HepG2 (cell line): ENCODE measurements around the gene PAFAH1B1. TPM values are rescaled to one million over a fixed set of nuclear protein-coding genes. Genes with fewer than 3 reads are reported as not detected.

Source experiments
- BCL6 ChIP-seq: IDR thresholded peaks from 2 replicates; pipeline ENCODE4 v1.6.1; 2016; ENCODE audit warnings: missing genetic modification reagents, missing compliant biosample characterization
- ISL2 ChIP-seq: sonication (generic); formaldehyde crosslinking; IDR thresholded peaks from 2 replicates; pipeline ENCODE4 v1.5.0; 2020; ENCODE audit warnings: missing genetic modification reagents
- KDM5B ChIP-seq: sonication (generic); formaldehyde crosslinking; IDR thresholded peaks from 2 replicates; pipeline ENCODE4 v1.4.0; 2020; ENCODE audit warnings: missing genetic modification reagents, mild to moderate bottlenecking, borderline replicate concordance
- NCOA5 ChIP-seq: sonication (generic); formaldehyde crosslinking; IDR thresholded peaks from 2 replicates; pipeline ENCODE4 v1.4.0; 2020; ENCODE audit warnings: missing genetic modification reagents
- NRL ChIP-seq: sonication (generic); formaldehyde crosslinking; IDR thresholded peaks from 2 replicates; pipeline ENCODE4 v1.5.0; 2020; ENCODE audit warnings: missing genetic modification reagents, mild to moderate bottlenecking, moderate library complexity, borderline replicate concordance
- ZNF598 ChIP-seq: sonication (generic); formaldehyde crosslinking; IDR thresholded peaks from 2 replicates; pipeline ENCODE4 v1.5.1; 2020; ENCODE audit warnings: mild to moderate bottlenecking, missing genetic modification reagents, borderline replicate concordance
- polyA plus RNA-seq, 8 experiments: library from polyadenylated mRNA; depleted of rRNA in 3 of 8; stranded (reverse) in 7 of 8; unstranded in 1 of 8; fragments of >200 nt; fragmentation: Illumina TruSeq in 4 of 8; extraction: Trizol in 4 of 8; gene quantifications; 2 replicates each; pipeline versions ENCODE4 v1.2.1 to v1.2.3, GENCODE V29; 2011 to 2016; ENCODE audit warnings: low read depth in 4 of 8, missing spikeins in 1 of 8, mixed read lengths in 1 of 8; ENCODE audit not compliant: insufficient read depth in 1 of 8
- total RNA-seq, 5 experiments: library from RNA; depleted of rRNA; stranded (reverse); fragments of >200 nt; fragmentation: Illumina TruSeq; extraction: Trizol; gene quantifications; 2 replicates each; pipeline ENCODE4 v1.2.3, GENCODE V29; 2016; ENCODE audit warnings: low read depth in 1 of 5
- TF ChIP-seq, protein P1 (sequence below): IDR thresholded peaks from 2 replicates; pipeline ENCODE4 v1.6.1; 2016; ENCODE audit warnings: low read depth, missing genetic modification reagents, missing compliant biosample characterization
- TF ChIP-seq, protein P2 (sequence below): sonication (generic); formaldehyde crosslinking; IDR thresholded peaks from 2 replicates; pipeline ENCODE4 v1.5.1; 2020; ENCODE audit warnings: mild to moderate bottlenecking, missing genetic modification reagents, moderate library complexity
- TF ChIP-seq, protein P3 (sequence below): sonication (generic); formaldehyde crosslinking; IDR thresholded peaks from 2 replicates; pipeline ENCODE4 v1.8.1; 2022; ENCODE audit warnings: mild to moderate bottlenecking, missing genetic modification reagents
- TF ChIP-seq, protein P4 (sequence below): sonication (generic); formaldehyde crosslinking; IDR thresholded peaks from 2 replicates; pipeline ENCODE4 v1.4.0; 2020; ENCODE audit warnings: missing genetic modification reagents
- TF ChIP-seq, protein P5 (sequence below): sonication (generic); formaldehyde crosslinking; IDR thresholded peaks from 2 replicates; pipeline ENCODE4 v1.5.0; 2020; ENCODE audit warnings: mild to moderate bottlenecking, missing genetic modification reagents

Gene PAFAH1B1
- total and polyA plus RNA-seq, 2 of the 13 experiments (the other 11 are each of a cell fraction or from before 2014, with no cell fraction given), result 46.0 to 64.9 TPM

DNA sequence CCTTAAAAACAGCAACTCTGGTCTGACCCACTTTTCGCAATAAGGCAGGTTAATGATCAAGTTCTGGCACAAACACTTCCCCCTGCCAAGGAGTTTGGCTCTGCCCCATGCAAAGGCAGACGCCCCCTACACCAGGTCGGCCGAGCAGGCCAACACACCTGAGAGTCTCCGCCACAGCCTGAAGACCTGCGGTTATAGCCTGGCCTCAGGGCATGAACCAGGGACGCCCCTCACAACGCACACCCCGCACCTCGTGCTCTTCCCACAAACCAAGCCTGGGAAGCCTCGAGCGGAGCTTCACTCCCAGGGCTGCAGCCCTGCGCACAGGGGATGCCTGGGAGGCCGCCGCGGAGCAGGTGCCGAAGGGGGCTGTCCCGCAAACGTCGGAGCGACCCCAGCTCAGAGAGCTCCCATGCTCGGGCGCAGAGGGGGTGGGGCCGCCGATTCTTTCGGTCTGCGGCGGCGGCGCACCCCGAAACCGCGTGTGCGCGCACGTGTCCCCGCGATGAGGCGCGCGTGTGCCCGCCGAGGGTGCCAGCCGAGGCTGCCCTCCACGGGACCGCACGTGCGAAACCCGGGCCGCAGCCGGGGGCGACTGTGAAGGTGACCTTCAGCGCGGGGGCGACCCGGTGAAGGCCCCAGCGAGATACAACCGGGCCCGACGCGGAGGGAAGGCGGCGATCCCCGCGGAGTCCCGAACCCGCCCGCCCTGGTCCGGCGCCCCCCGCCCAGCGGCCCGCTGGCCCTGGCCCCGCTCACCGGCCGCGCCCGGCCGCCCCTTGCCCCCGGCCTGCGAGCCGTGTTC lies 117.6 kb downstream of the PAFAH1B1 start (continued):
- TF ChIP-seq, protein P1, sequence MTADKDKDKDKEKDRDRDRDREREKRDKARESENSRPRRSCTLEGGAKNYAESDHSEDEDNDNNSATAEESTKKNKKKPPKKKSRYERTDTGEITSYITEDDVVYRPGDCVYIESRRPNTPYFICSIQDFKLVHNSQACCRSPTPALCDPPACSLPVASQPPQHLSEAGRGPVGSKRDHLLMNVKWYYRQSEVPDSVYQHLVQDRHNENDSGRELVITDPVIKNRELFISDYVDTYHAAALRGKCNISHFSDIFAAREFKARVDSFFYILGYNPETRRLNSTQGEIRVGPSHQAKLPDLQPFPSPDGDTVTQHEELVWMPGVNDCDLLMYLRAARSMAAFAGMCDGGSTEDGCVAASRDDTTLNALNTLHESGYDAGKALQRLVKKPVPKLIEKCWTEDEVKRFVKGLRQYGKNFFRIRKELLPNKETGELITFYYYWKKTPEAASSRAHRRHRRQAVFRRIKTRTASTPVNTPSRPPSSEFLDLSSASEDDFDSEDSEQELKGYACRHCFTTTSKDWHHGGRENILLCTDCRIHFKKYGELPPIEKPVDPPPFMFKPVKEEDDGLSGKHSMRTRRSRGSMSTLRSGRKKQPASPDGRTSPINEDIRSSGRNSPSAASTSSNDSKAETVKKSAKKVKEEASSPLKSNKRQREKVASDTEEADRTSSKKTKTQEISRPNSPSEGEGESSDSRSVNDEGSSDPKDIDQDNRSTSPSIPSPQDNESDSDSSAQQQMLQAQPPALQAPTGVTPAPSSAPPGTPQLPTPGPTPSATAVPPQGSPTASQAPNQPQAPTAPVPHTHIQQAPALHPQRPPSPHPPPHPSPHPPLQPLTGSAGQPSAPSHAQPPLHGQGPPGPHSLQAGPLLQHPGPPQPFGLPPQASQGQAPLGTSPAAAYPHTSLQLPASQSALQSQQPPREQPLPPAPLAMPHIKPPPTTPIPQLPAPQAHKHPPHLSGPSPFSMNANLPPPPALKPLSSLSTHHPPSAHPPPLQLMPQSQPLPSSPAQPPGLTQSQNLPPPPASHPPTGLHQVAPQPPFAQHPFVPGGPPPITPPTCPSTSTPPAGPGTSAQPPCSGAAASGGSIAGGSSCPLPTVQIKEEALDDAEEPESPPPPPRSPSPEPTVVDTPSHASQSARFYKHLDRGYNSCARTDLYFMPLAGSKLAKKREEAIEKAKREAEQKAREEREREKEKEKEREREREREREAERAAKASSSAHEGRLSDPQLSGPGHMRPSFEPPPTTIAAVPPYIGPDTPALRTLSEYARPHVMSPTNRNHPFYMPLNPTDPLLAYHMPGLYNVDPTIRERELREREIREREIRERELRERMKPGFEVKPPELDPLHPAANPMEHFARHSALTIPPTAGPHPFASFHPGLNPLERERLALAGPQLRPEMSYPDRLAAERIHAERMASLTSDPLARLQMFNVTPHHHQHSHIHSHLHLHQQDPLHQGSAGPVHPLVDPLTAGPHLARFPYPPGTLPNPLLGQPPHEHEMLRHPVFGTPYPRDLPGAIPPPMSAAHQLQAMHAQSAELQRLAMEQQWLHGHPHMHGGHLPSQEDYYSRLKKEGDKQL (CRISPR knock-in tag), result no peak
- TF ChIP-seq NRL (CRISPR knock-in tag) (peak; percentile 87; the same call in 1 of the 2 replicates), NCOA5 (CRISPR knock-in tag) (no peak), ZNF598 (CRISPR knock-in tag) (0 out of 2 replicates have a peak, but pooled peaks have one; percentile 9), ISL2 (0 out of 2 replicates have a peak, but pooled peaks have one; percentile 37), BCL6 (peak; percentile 6; the same call in 1 of the 2 replicates), KDM5B (CRISPR knock-in tag) (peak; percentile 84; the same call in 1 of the 2 replicates)
- TF ChIP-seq, protein P2, sequence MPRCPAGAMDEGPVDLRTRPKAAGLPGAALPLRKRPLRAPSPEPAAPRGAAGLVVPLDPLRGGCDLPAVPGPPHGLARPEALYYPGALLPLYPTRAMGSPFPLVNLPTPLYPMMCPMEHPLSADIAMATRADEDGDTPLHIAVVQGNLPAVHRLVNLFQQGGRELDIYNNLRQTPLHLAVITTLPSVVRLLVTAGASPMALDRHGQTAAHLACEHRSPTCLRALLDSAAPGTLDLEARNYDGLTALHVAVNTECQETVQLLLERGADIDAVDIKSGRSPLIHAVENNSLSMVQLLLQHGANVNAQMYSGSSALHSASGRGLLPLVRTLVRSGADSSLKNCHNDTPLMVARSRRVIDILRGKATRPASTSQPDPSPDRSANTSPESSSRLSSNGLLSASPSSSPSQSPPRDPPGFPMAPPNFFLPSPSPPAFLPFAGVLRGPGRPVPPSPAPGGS, result no peak
- TF ChIP-seq, protein P3, sequence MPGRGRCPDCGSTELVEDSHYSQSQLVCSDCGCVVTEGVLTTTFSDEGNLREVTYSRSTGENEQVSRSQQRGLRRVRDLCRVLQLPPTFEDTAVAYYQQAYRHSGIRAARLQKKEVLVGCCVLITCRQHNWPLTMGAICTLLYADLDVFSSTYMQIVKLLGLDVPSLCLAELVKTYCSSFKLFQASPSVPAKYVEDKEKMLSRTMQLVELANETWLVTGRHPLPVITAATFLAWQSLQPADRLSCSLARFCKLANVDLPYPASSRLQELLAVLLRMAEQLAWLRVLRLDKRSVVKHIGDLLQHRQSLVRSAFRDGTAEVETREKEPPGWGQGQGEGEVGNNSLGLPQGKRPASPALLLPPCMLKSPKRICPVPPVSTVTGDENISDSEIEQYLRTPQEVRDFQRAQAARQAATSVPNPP, result 0 out of 2 replicates have a peak, but pooled peaks have one; percentile 30
- TF ChIP-seq, protein P4, sequence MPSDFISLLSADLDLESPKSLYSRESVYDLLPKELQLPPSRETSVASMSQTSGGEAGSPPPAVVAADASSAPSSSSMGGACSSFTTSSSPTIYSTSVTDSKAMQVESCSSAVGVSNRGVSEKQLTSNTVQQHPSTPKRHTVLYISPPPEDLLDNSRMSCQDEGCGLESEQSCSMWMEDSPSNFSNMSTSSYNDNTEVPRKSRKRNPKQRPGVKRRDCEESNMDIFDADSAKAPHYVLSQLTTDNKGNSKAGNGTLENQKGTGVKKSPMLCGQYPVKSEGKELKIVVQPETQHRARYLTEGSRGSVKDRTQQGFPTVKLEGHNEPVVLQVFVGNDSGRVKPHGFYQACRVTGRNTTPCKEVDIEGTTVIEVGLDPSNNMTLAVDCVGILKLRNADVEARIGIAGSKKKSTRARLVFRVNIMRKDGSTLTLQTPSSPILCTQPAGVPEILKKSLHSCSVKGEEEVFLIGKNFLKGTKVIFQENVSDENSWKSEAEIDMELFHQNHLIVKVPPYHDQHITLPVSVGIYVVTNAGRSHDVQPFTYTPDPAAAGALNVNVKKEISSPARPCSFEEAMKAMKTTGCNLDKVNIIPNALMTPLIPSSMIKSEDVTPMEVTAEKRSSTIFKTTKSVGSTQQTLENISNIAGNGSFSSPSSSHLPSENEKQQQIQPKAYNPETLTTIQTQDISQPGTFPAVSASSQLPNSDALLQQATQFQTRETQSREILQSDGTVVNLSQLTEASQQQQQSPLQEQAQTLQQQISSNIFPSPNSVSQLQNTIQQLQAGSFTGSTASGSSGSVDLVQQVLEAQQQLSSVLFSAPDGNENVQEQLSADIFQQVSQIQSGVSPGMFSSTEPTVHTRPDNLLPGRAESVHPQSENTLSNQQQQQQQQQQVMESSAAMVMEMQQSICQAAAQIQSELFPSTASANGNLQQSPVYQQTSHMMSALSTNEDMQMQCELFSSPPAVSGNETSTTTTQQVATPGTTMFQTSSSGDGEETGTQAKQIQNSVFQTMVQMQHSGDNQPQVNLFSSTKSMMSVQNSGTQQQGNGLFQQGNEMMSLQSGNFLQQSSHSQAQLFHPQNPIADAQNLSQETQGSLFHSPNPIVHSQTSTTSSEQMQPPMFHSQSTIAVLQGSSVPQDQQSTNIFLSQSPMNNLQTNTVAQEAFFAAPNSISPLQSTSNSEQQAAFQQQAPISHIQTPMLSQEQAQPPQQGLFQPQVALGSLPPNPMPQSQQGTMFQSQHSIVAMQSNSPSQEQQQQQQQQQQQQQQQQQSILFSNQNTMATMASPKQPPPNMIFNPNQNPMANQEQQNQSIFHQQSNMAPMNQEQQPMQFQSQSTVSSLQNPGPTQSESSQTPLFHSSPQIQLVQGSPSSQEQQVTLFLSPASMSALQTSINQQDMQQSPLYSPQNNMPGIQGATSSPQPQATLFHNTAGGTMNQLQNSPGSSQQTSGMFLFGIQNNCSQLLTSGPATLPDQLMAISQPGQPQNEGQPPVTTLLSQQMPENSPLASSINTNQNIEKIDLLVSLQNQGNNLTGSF, result no peak; the same call in 1 of the 2 replicates
- TF ChIP-seq, protein P5, sequence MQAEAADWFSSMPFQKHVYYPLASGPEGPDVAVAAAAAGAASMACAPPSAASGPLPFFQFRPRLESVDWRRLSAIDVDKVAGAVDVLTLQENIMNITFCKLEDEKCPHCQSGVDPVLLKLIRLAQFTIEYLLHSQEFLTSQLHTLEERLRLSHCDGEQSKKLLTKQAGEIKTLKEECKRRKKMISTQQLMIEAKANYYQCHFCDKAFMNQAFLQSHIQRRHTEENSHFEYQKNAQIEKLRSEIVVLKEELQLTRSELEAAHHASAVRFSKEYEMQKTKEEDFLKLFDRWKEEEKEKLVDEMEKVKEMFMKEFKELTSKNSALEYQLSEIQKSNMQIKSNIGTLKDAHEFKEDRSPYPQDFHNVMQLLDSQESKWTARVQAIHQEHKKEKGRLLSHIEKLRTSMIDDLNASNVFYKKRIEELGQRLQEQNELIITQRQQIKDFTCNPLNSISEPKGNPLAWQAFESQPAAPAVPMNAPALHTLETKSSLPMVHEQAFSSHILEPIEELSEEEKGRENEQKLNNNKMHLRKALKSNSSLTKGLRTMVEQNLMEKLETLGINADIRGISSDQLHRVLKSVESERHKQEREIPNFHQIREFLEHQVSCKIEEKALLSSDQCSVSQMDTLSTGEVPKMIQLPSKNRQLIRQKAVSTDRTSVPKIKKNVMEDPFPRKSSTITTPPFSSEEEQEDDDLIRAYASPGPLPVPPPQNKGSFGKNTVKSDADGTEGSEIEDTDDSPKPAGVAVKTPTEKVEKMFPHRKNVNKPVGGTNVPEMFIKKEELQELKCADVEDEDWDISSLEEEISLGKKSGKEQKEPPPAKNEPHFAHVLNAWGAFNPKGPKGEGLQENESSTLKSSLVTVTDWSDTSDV (CRISPR knock-in tag), result peak; percentile 90; the same call in 1 of the 2 replicates
